GM12874 (cell line): ENCODE results near the gene RETN.
A peak's percentile ranks its signal among the peaks of the same experiment; 100 is the strongest.

ENCODE experiments used
- CTCF ChIP-seq: IDR thresholded peaks from 2 replicates; pipeline ENCODE4 v1.5.1; 2011; ENCODE audit warnings: low read depth, mild to moderate bottlenecking, control low read depth, low read length, moderate library complexity; ENCODE audit not compliant: insufficient read depth

The RETN gene

GRCh38 chr19:7641290-7642276 is 27.3 kb upstream of the RETN start:
- peak; percentile 14; the same call in 1 of the 2 replicates for TF ChIP-seq CTCF

GRCh38 chr19:7642295-7643030 is 26.4 kb upstream of the RETN start:
- TF ChIP-seq CTCF: no peak

- no peak for TF ChIP-seq CTCF
Observed at GRCh38 chr19:7643031-7643415, 25.8 kb upstream of the RETN start.

GRCh38 chr19:7644550-7644877 is 24.3 kb upstream of the RETN start:
- TF ChIP-seq CTCF: no peak

- no peak for TF ChIP-seq CTCF
Observed at GRCh38 chr19:7645163-7645562, 23.7 kb upstream of the RETN start.

- TF ChIP-seq CTCF: no peak
Observed at GRCh38 chr19:7645656-7646425, 23.0 kb upstream of the RETN start.

- TF ChIP-seq CTCF: no peak
Observed at GRCh38 chr19:7646426-7646700, 22.5 kb upstream of the RETN start.
